HG02970 (cell line): ENCODE data around the gene ERICH6.
"Not testable (repeated sequence)": the region's sequence is repeated elsewhere in the genome, so short reads cannot be mapped to it uniquely, and the experiment has no call there.

Source experiments
- ATAC-seq: cut with Tn5 transposase; IDR thresholded peaks from one replicate; pipeline ENCODE4 v1.9.1; 2021; ENCODE audit warnings: mild to moderate bottlenecking, moderate library complexity, moderate number of reproducible peaks; ENCODE audit not compliant: unreplicated experiment, low FRiP score

Gene ERICH6

GRCh38 chr3:150623945-150624344 is 79.8 kb downstream of the ERICH6 start:
- no peak for ATAC-seq

- not testable (repeated sequence) for ATAC-seq
These were observed 80.8 kb downstream of the ERICH6 start for GRCh38 chr3:150622955-150623354.

- no peak for ATAC-seq
These were observed 83.6 kb downstream of the ERICH6 start for GRCh38 chr3:150620002-150620689.

- no peak for ATAC-seq
These were observed 89.8 kb downstream of the ERICH6 start for GRCh38 chr3:150613709-150614480.

- ATAC-seq = no peak
These were observed 90.7 kb downstream of the ERICH6 start for GRCh38 chr3:150613034-150613433.

- no peak for ATAC-seq
These were observed 91.2 kb downstream of the ERICH6 start for GRCh38 chr3:150612494-150612893.

GRCh38 chr3:150611666-150612065 is 92.1 kb downstream of the ERICH6 start:
- no peak for ATAC-seq

- ATAC-seq = no peak
These were observed 92.9 kb downstream of the ERICH6 start for GRCh38 chr3:150610785-150611184.

GRCh38 chr3:150609988-150610387 is 93.7 kb downstream of the ERICH6 start:
- ATAC-seq = no peak
